WERI-Rb-1 (cell line): ENCODE results near the gene MEGF8.

Experiments used
- DNase-seq: peaks from one replicate; pipeline ENCODE4 v3.0.0-alpha.2; 2020
- H3K27ac ChIP-seq: fragments of 250-450 bp; sonication (Bioruptor Pico); 2 replicates; pipeline ENCODE4 v1.5.1; 2020; ENCODE audit warnings: mild to moderate bottlenecking, moderate library complexity
- H3K27me3 ChIP-seq: fragments of 250-450 bp; sonication (Bioruptor Pico); 2 replicates; pipeline ENCODE4 v1.5.1; 2021; ENCODE audit warnings: mild to moderate bottlenecking, low read depth, moderate library complexity; ENCODE audit not compliant: insufficient read depth, severe bottlenecking
- H3K36me3 ChIP-seq: fragments of 250-450 bp; sonication (Bioruptor Pico); 2 replicates; pipeline ENCODE4 v1.5.1; 2020; ENCODE audit warnings: mild to moderate bottlenecking, moderate library complexity
- H3K4me3 ChIP-seq: 2 replicates; pipeline ENCODE4 v1.5.1; 2011; ENCODE audit warnings: low read depth, mild to moderate bottlenecking, control low read depth, low read length
- H3K9me3 ChIP-seq: fragments of 250-450 bp; sonication (Bioruptor Pico); 2 replicates; pipeline ENCODE4 v1.5.1; 2021; ENCODE audit warnings: mild to moderate bottlenecking, moderate library complexity; ENCODE audit not compliant: severe bottlenecking
- CTCF ChIP-seq: IDR thresholded peaks from 2 replicates; pipeline ENCODE4 v1.5.1; 2011; ENCODE audit warnings: low read depth, mild to moderate bottlenecking, control low read depth, inconsistent platforms, low read length

Gene MEGF8

GRCh38 chr19:42278452-42279154, 46.8 kb upstream of the MEGF8 start:
- no peak for TF ChIP-seq CTCF
- Histone ChIP-seq H3K36me3 (peaks cover 18% of the 10 kb centered on the region), H3K9me3 (no peaks in the 10 kb centered on the region), H3K4me3 (no peak overlapping the region), H3K27me3 (no peaks in the 10 kb centered on the region), H3K27ac (peak overlapping the region; percentile 96)
- no peak for DNase-seq

- DNase-seq: no peak
- peaks cover 10% of the 10 kb centered on the region for H3K36me3 ChIP-seq
- no peaks in the 10 kb centered on the region for H3K9me3 ChIP-seq
- no peaks in the 10 kb centered on the region for H3K27me3 ChIP-seq
- TF ChIP-seq CTCF: no peak
- peak overlapping the region; percentile 92 for H3K4me3 ChIP-seq
- peak overlapping the region; percentile 96 for H3K27ac ChIP-seq
These were observed 46.1 kb upstream of the MEGF8 start for GRCh38 chr19:42279155-42279901.

- H3K36me3 ChIP-seq: peaks cover 4% of the 10 kb centered on the region; the same call in 1 of the 2 replicates
- DNase-seq: peak; percentile 96
- H3K4me3 ChIP-seq: peak overlapping the region; percentile 92
- no peaks in the 10 kb centered on the region for H3K9me3 ChIP-seq
- H3K27me3 ChIP-seq: no peaks in the 10 kb centered on the region
- peak; percentile 88 for TF ChIP-seq CTCF
- peak overlapping the region; percentile 96 for H3K27ac ChIP-seq
These were observed 45.3 kb upstream of the MEGF8 start for GRCh38 chr19:42279902-42280814.

- Histone ChIP-seq H3K4me3 (peak overlapping the region; percentile 92), H3K27ac (peak overlapping the region; percentile 96), H3K27me3 (no peaks in the 10 kb centered on the region), H3K9me3 (no peaks in the 10 kb centered on the region), H3K36me3 (peaks cover 4% of the 10 kb centered on the region; the same call in 1 of the 2 replicates)
- no peak for TF ChIP-seq CTCF
- no peak for DNase-seq
These were observed 44.7 kb upstream of the MEGF8 start for GRCh38 chr19:42280815-42281145.

GRCh38 chr19:42281146-42281826, 44.1 kb upstream of the MEGF8 start:
- Histone ChIP-seq H3K4me3 (peak overlapping the region; percentile 92), H3K27ac (peak overlapping the region; percentile 96), H3K27me3 (no peaks in the 10 kb centered on the region), H3K9me3 (no peaks in the 10 kb centered on the region), H3K36me3 (peaks cover 7% of the 10 kb centered on the region; the same call in 1 of the 2 replicates)
- DNase-seq: peak; percentile 31
- no peak for TF ChIP-seq CTCF
